SIG-M5 (cell line): Measurements from ENCODE around the gene TMEM51.

Experiments used
- DNase-seq: peaks from one replicate; lab custom pipeline; 2025; lab: John Stamatoyannopoulos, UW

Gene TMEM51

GRCh38 chr1:15218287-15219279 is 65.0 kb downstream of the TMEM51 start:
- no peak for DNase-seq

GRCh38 chr1:15219280-15220023 is 65.9 kb downstream of the TMEM51 start:
- DNase-seq = no peak

GRCh38 chr1:15220024-15220392 is 66.5 kb downstream of the TMEM51 start:
- no peak for DNase-seq

- no peak for DNase-seq
Observed at GRCh38 chr1:15220825-15221431, 67.4 kb downstream of the TMEM51 start.

- DNase-seq = no peak
Observed at GRCh38 chr1:15222653-15223303, 69.2 kb downstream of the TMEM51 start.

- no peak for DNase-seq
Observed at GRCh38 chr1:15224259-15224869, 70.8 kb downstream of the TMEM51 start.

GRCh38 chr1:15224974-15225373 is 71.4 kb downstream of the TMEM51 start:
- no peak for DNase-seq

- no peak for DNase-seq
Observed at GRCh38 chr1:15225461-15225860, 71.9 kb downstream of the TMEM51 start.

- DNase-seq = no peak
Observed at GRCh38 chr1:15226388-15227255, 73.1 kb downstream of the TMEM51 start.

GRCh38 chr1:15229707-15230131 is 76.2 kb downstream of the TMEM51 start:
- no peak for DNase-seq

- peak; percentile 49 for DNase-seq
Observed at GRCh38 chr1:15231714-15232201, 78.2 kb downstream of the TMEM51 start.

GRCh38 chr1:15233689-15234088 is 80.1 kb downstream of the TMEM51 start:
- no peak for DNase-seq

- no peak for DNase-seq
Observed at GRCh38 chr1:15236321-15236721, 82.8 kb downstream of the TMEM51 start.

GRCh38 chr1:15236746-15237145 is 83.2 kb downstream of the TMEM51 start:
- DNase-seq = no peak

GRCh38 chr1:15238789-15239188 is 85.2 kb downstream of the TMEM51 start:
- DNase-seq = no peak

- DNase-seq = no peak
Observed at GRCh38 chr1:15242766-15243165, 89.2 kb downstream of the TMEM51 start.

GRCh38 chr1:15243275-15244043 is 89.9 kb downstream of the TMEM51 start:
- DNase-seq = no peak

- no peak for DNase-seq
Observed at GRCh38 chr1:15244813-15245212, 91.3 kb downstream of the TMEM51 start.

- DNase-seq = no peak
Observed at GRCh38 chr1:15245593-15246360, 92.2 kb downstream of the TMEM51 start.
